Thyroid gland (tissue), 4 donors: ENCODE measurements around the gene DYDC2. TPM values are rescaled to one million over a fixed set of nuclear protein-coding genes. Genes with fewer than 3 reads are reported as not detected.
A peak's percentile ranks its signal among the peaks of the same experiment; 100 is the strongest.

Experiments
- DNase-seq, 2 donors: peaks; one replicate each; pipeline ENCODE4 v3.0.0-alpha.2; 2019
- H3K27ac ChIP-seq, 3 donors: fragments of 200-600 bp; sonication (generic); 1 replicate in 2 of 3; 2 replicates in 1 of 3; pipeline ENCODE4 v1.5.1; 2016 to 2019; ENCODE audit warnings: mild to moderate bottlenecking in 1 of 3, moderate library complexity in 1 of 3
- H3K27me3 ChIP-seq: fragments of 200-600 bp; sonication (generic); one replicate; pipeline ENCODE4 v1.5.1; 2019
- H3K36me3 ChIP-seq, 2 donors: fragments of 200-600 bp; sonication (generic); one replicate each; pipeline ENCODE4 v1.5.1; 2016 to 2019
- H3K4me1 ChIP-seq, 2 donors: fragments of 200-600 bp; sonication (generic); one replicate each; pipeline ENCODE4 v1.5.1; 2017 to 2019
- H3K4me3 ChIP-seq, 3 donors: fragments of 200-600 bp; sonication (generic); replicated peaks in 1 of 3; 1 replicate in 2 of 3; 2 replicates in 1 of 3; pipeline ENCODE4 v1.5.1; 2016; ENCODE audit warnings: mild to moderate bottlenecking in 1 of 3
- H3K9me3 ChIP-seq: fragments of 200-600 bp; sonication (generic); one replicate; pipeline ENCODE4 v1.5.1; 2017
- CTCF ChIP-seq, 6 experiments: fragments of 200-600 bp in 3 of 6; fragments of 450-650 bp in 3 of 6; sonication (generic) in 3 of 6; IDR thresholded peaks; one replicate each; pipeline ENCODE4 v1.5.1; 2016 to 2019; ENCODE audit warnings: antibody characterized with exemption in 6 of 6, mild to moderate bottlenecking in 2 of 6, inconsistent platforms in 1 of 6, moderate library complexity in 1 of 6
- POLR2A ChIP-seq, 2 donors: fragments of 450-650 bp; IDR thresholded peaks; one replicate each; pipeline ENCODE4 v1.6.1; 2017; ENCODE audit warnings: antibody characterized with exemption in 2 of 2, mild to moderate bottlenecking in 2 of 2, moderate library complexity in 1 of 2
- WGBS, 2 donors: methylation state at CpG; one replicate each; pipeline ENCODE4 v1.1.5; 2017; 5-methylcytosine and 5-hydroxymethylcytosine counted together
- intact Hi-C: fragments of 100-400 bp; cut with DNase I; formaldehyde crosslinking; loops from one replicate; pipeline ENCODE4 v1.15.1; 2023
- total RNA-seq, 4 donors: library from RNA; depleted of rRNA; stranded (reverse); fragments of >200 nt; gene quantifications; one replicate each; pipeline ENCODE4 v1.2.3, GENCODE V29; 2016

Gene DYDC2
- total RNA-seq, 4 donors from 2014 or later, result not detected

GRCh38 chr10:80410122-80410521, 53.5 kb downstream of the DYDC2 start:
- DNase-seq, result peak in 1 of 2 donors; percentile 14
- Histone ChIP-seq H3K9me3 (no peaks in the 10 kb centered on the region), H3K27me3 (no peaks in the 10 kb centered on the region), H3K36me3 (no peaks in the 10 kb centered on the region), H3K4me1 (peaks cover 51 to 63% of the 10 kb centered on the region in 2 donors), H3K4me3 (no peak overlapping the region), H3K27ac (peak overlapping the region in 2 of 3 donors; percentile 93 to 98)
- intact Hi-C loops, result no loop called here
- 73 to 76% methylated on average over 2 of the region's 2 CpGs for WGBS, 2 donors
- TF ChIP-seq POLR2A (IDR thresholded peaks at IDR 0.05), result no peak
- TF ChIP-seq CTCF (IDR thresholded peaks at IDR 0.05), result no peak

GRCh38 chr10:80410578-80411145, 54.1 kb downstream of the DYDC2 start:
- no peaks in the 10 kb centered on the region for H3K27me3 ChIP-seq
- WGBS, 2 donors, result 75 to 88% methylated on average over 5 of the region's 5 CpGs
- no peaks in the 10 kb centered on the region for H3K36me3 ChIP-seq
- H3K27ac ChIP-seq, result peak overlapping the region in 2 of 3 donors; percentile 2 to 98
- no peak for TF ChIP-seq POLR2A (IDR thresholded peaks at IDR 0.05)
- TF ChIP-seq CTCF (IDR thresholded peaks at IDR 0.05), result no peak
- no peak overlapping the region for H3K4me3 ChIP-seq
- no peaks in the 10 kb centered on the region for H3K9me3 ChIP-seq
- intact Hi-C loops, result no loop called here
- H3K4me1 ChIP-seq, result peaks cover 51 to 69% of the 10 kb centered on the region in 2 donors
- no peak for DNase-seq

- Histone ChIP-seq H3K36me3 (no peaks in the 10 kb centered on the region), H3K27me3 (no peaks in the 10 kb centered on the region), H3K27ac (peak overlapping the region in 2 of 3 donors; percentile 10 to 98), H3K4me1 (peaks cover 56 to 75% of the 10 kb centered on the region in 2 donors), H3K9me3 (no peaks in the 10 kb centered on the region), H3K4me3 (no peak overlapping the region)
- no peak for TF ChIP-seq CTCF (IDR thresholded peaks at IDR 0.05)
- TF ChIP-seq POLR2A (IDR thresholded peaks at IDR 0.05), result no peak
- 65 to 75% methylated on average over 1 to 2 of the region's 2 CpGs for WGBS, 2 donors
- peak; percentile 76 to 81 for DNase-seq
- intact Hi-C loops, result no loop called here
These were observed 54.7 kb downstream of the DYDC2 start for GRCh38 chr10:80411267-80411668.

GRCh38 chr10:80411681-80412220, 55.2 kb downstream of the DYDC2 start:
- H3K4me3 ChIP-seq, result no peak overlapping the region
- H3K27me3 ChIP-seq, result no peaks in the 10 kb centered on the region
- no peak for TF ChIP-seq CTCF (IDR thresholded peaks at IDR 0.05)
- TF ChIP-seq POLR2A (IDR thresholded peaks at IDR 0.05), result no peak
- DNase-seq, result no peak
- H3K27ac ChIP-seq, result peak overlapping the region in 2 of 3 donors; percentile 10 to 98
- no peaks in the 10 kb centered on the region for H3K36me3 ChIP-seq
- intact Hi-C loops, result no loop called here
- WGBS, 2 donors, result 94 to 96% methylated on average over 1 of the region's 1 CpG
- no peaks in the 10 kb centered on the region for H3K9me3 ChIP-seq
- peaks cover 58 to 79% of the 10 kb centered on the region in 2 donors for H3K4me1 ChIP-seq

- Histone ChIP-seq H3K4me3 (no peak overlapping the region), H3K36me3 (no peaks in the 10 kb centered on the region), H3K4me1 (peaks cover 60 to 79% of the 10 kb centered on the region in 2 donors), H3K27ac (peak overlapping the region; percentile 57 to 98 (median 59)), H3K27me3 (no peaks in the 10 kb centered on the region), H3K9me3 (no peaks in the 10 kb centered on the region)
- 80 to 86% methylated on average over 5 of the region's 5 CpGs for WGBS, 2 donors
- intact Hi-C loops, result no loop called here
- no peak for TF ChIP-seq POLR2A (IDR thresholded peaks at IDR 0.05)
- no peak for TF ChIP-seq CTCF (IDR thresholded peaks at IDR 0.05)
- DNase-seq, result no peak
These were observed 55.9 kb downstream of the DYDC2 start for GRCh38 chr10:80412486-80412885.
